NCI-H82 treated with DMSO at 0.1 percent for 48 hours (cell line): Measurements from ENCODE around the gene OR4C12.
"Not testable (repeated sequence)": the region's sequence is repeated elsewhere in the genome, so short reads cannot be mapped to it uniquely, and the experiment has no call there.

Source experiments
- DNase-seq: peaks from one replicate; lab custom pipeline; 2025; ENCODE audit not compliant: unreplicated experiment; lab: John Stamatoyannopoulos, UW

The OR4C12 gene

GRCh38 chr11:49982435-49982834 is at the start of gene OR4C12:
OR4C12 (minus strand) TSS chr11:49982535; CDS start chr11:49982501, 34 bp downstream.
- not testable (repeated sequence) for DNase-seq

GRCh38 chr11:50030193-50030592 is 47.9 kb upstream of the OR4C12 start:
- DNase-seq: no peak

- DNase-seq: peak; percentile 48
These were observed 13.2 kb upstream of the OR4C12 start for GRCh38 chr11:49995565-49995964.

- not testable (repeated sequence) for DNase-seq
These were observed 8.9 kb downstream of the OR4C12 start for GRCh38 chr11:49973439-49973838.

- no peak for DNase-seq
These were observed 30.2 kb downstream of the OR4C12 start, which contains the start of gene OR4C13 for GRCh38 chr11:49952091-49952490. OR4C13 (plus strand) TSS chr11:49952391; CDS start chr11:49952423, 32 bp downstream.

GRCh38 chr11:49948701-49949100 is 33.6 kb downstream of the OR4C12 start:
- DNase-seq: not testable (repeated sequence)
